Endothelial cell of umbilical vein (primary cell): ENCODE data around the gene DYNC2LI1. TPM values are rescaled to one million over a fixed set of nuclear protein-coding genes. Genes with fewer than 3 reads are reported as not detected.

Experiments used
- BruUV-seq: library from RNA; stranded (reverse); fragments of 400-500 nt; replicated peaks from 2 replicates; lab custom pipeline; 2021; lab: Mats Ljungman, UMichigan
- CTCF ChIA-PET: fragments of 300-600, 350-600 bp; sonication (Branson Sonifier 250); formaldehyde crosslinking; loops from one replicate; lab custom pipeline; 2021; ENCODE audit warnings: antibody characterized with exemption, inconsistent platforms; lab: Charles Lee
- POLR2A ChIA-PET: fragments of 300-600, 350-600 bp; sonication (Branson Sonifier 250); formaldehyde crosslinking; loops from one replicate; lab custom pipeline; 2021; ENCODE audit warnings: antibody characterized with exemption, inconsistent platforms; lab: Charles Lee
- DNase-seq: peaks from one replicate; pipeline ENCODE4 v3.0.0-alpha.2; 2011; ENCODE audit warnings: low read depth, low spot score
- FAIRE-seq: peaks from 2 replicates; lab custom pipeline; 2011; peaks lifted over from hg19 to GRCh38; lab: Jason Lieb, UNC
- H2AFZ ChIP-seq: 2 replicates; pipeline ENCODE4 v1.6.0; 2012; ENCODE audit warnings: low read depth, low read length, control low read depth, inconsistent platforms
- H3K27ac ChIP-seq: 2 replicates; pipeline ENCODE4 v1.5.1; 2011; ENCODE audit warnings: low read depth, mild to moderate bottlenecking, control low read depth, low read length, moderate library complexity; ENCODE audit not compliant: insufficient read depth
- H3K27me3 ChIP-seq, 2 experiments: 2 replicates each; pipeline versions ENCODE4 v1.6.0 to v1.6.1; 2011; ENCODE audit warnings: low read length in 2 of 2, mixed read lengths in 1 of 2; ENCODE audit not compliant: control insufficient read depth in 2 of 2, insufficient read depth in 2 of 2
- H3K36me3 ChIP-seq, 2 experiments: 2 replicates in 1 of 2; 3 replicates in 1 of 2; pipeline ENCODE4 v1.5.1; 2011; ENCODE audit warnings: low read length in 2 of 2, mild to moderate bottlenecking in 1 of 2, moderate library complexity in 1 of 2; ENCODE audit not compliant: control insufficient read depth in 2 of 2, insufficient read depth in 2 of 2; ENCODE audit errors: extremely low read depth in 1 of 2
- H3K4me1 ChIP-seq: 3 replicates; pipeline ENCODE4 v1.5.1; 2011; ENCODE audit warnings: mild to moderate bottlenecking, low read length; ENCODE audit not compliant: control insufficient read depth, insufficient read depth; ENCODE audit errors: extremely low read depth
- H3K4me2 ChIP-seq: 2 replicates; pipeline ENCODE4 v1.6.1; 2011; ENCODE audit warnings: low read length, control low read depth, mixed read lengths; ENCODE audit not compliant: insufficient read depth
- H3K4me3 ChIP-seq, 3 experiments: fragments of 200-600 bp in 1 of 3; sonication (generic), shearing (Covaris generic) in 1 of 3; replicated peaks in 1 of 3; 2 replicates each; pipeline ENCODE4 v1.5.1; 2011 to 2016; ENCODE audit warnings: control low read depth in 3 of 3, low read length in 3 of 3, mild to moderate bottlenecking in 2 of 3, inconsistent platforms in 1 of 3, low read depth in 1 of 3, moderate library complexity in 1 of 3; ENCODE audit not compliant: insufficient read depth in 1 of 3
- H3K79me2 ChIP-seq: 2 replicates; pipeline ENCODE4 v1.6.0; 2012; ENCODE audit warnings: low read length, inconsistent platforms; ENCODE audit not compliant: control insufficient read depth, insufficient read depth
- H3K9ac ChIP-seq: replicated peaks from 2 replicates; pipeline ENCODE3; 2011; ENCODE audit warnings: low read length, control low read depth; ENCODE audit not compliant: insufficient read depth; ENCODE audit errors: extremely low read depth
- H3K9me1 ChIP-seq: replicated peaks from 3 replicates; pipeline ENCODE4 v1.6.0; 2011; ENCODE audit warnings: mild to moderate bottlenecking, low read length; ENCODE audit not compliant: control insufficient read depth, insufficient read depth; ENCODE audit errors: extremely low read depth
- H3K9me3 ChIP-seq: replicated peaks from 2 replicates; pipeline ENCODE4 v1.5.1; 2012; ENCODE audit warnings: low read length, inconsistent platforms; ENCODE audit not compliant: control insufficient read depth, insufficient read depth
- H4K20me1 ChIP-seq: replicated peaks from 2 replicates; pipeline ENCODE3; 2011; ENCODE audit warnings: mild to moderate bottlenecking, low read length; ENCODE audit not compliant: control insufficient read depth, insufficient read depth; ENCODE audit errors: extremely low read depth
- EZH2 ChIP-seq: IDR thresholded peaks from 2 replicates; pipeline ENCODE4 v1.6.1; 2012; ENCODE audit warnings: borderline replicate concordance, low read depth, mild to moderate bottlenecking, moderate library complexity, low read length, inconsistent platforms; ENCODE audit not compliant: severe bottlenecking
- GATA2 ChIP-seq: IDR thresholded peaks from 2 replicates; pipeline ENCODE4 v1.7.0; 2011; ENCODE audit warnings: low read depth, mild to moderate bottlenecking, moderate library complexity, mixed read lengths, low read length; ENCODE audit not compliant: insufficient read length, insufficient read depth
- JUN ChIP-seq: IDR thresholded peaks from 2 replicates; pipeline ENCODE4 v1.6.1; 2011; ENCODE audit warnings: borderline replicate concordance, low read depth; ENCODE audit not compliant: insufficient read length, insufficient read depth
- POLR2A ChIP-seq: IDR thresholded peaks from 2 replicates; pipeline ENCODE4 v1.6.1; 2012; ENCODE audit warnings: low read depth, mild to moderate bottlenecking, control low read depth, low read length
- POLR2AphosphoS5 ChIP-seq: IDR thresholded peaks from 2 replicates; pipeline ENCODE4 v1.6.1; 2012; ENCODE audit warnings: low read depth, mild to moderate bottlenecking, control low read depth, low read length, moderate library complexity; ENCODE audit not compliant: insufficient read depth
- dilution Hi-C: fragments of 300-500 bp; cut with MboI; formaldehyde crosslinking; loops from one replicate; pipeline ENCODE4 v1.15.0; 2019; ENCODE audit warnings: low sequenced_read_pairs; ENCODE audit not compliant: extremely low pct_ligation_motif_present
- intact Hi-C: fragments of 100-400 bp; cut with micrococcal nuclease; formaldehyde crosslinking; loops from one replicate; pipeline ENCODE4 v1.10.0; 2022
- polyA plus RNA-seq, 4 experiments: library from polyadenylated mRNA; depleted of rRNA in 3 of 4; stranded (reverse) in 3 of 4; unstranded in 1 of 4; fragments of >200 nt; gene quantifications; 2 replicates each; pipeline versions ENCODE4 v1.2.1 to v1.2.3, GENCODE V29; 2011 to 2012; ENCODE audit warnings: missing spikeins in 1 of 4
- total RNA-seq: library from RNA; stranded (reverse); gene quantifications from 2 replicates; pipeline ENCODE4 v1.2.3, GENCODE V29; 2021
- TF ChIP-seq, protein P1 (sequence below): IDR thresholded peaks from 2 replicates; pipeline ENCODE4 v1.6.1; 2011; ENCODE audit not compliant: insufficient read depth, insufficient read length
- TF ChIP-seq, protein P2 (sequence below), 2 donors: IDR thresholded peaks; 1 replicate in 1 of 2; 2 replicates in 1 of 2; pipeline ENCODE4 v1.5.1; 2011; ENCODE audit warnings: low read length in 2 of 2, mild to moderate bottlenecking in 2 of 2, moderate library complexity in 2 of 2, control low read depth in 1 of 2, inconsistent platforms in 1 of 2, low read depth in 1 of 2; ENCODE audit not compliant: insufficient read depth in 1 of 2; ENCODE audit errors: extremely low read depth in 1 of 2

The DYNC2LI1 gene
- total and polyA plus RNA-seq, 2 donors (not counting 3 experiments of a cell fraction or from before 2014, with no cell fraction given): 4.2 to 8.7 TPM

- Histone ChIP-seq H3K27me3 (no peaks in the 10 kb centered on the region), H3K79me2 (no peaks in the 10 kb centered on the region), H2AFZ (no peak overlapping the region), H3K4me2 (no peak overlapping the region), H3K4me3 (no peak overlapping the region), H3K9me1 (no peaks in the 10 kb centered on the region), H3K4me1 (no peaks in the 10 kb centered on the region), H3K9ac (no peak overlapping the region), H3K36me3 (no peaks in the 10 kb centered on the region), H3K27ac (no peak overlapping the region), H3K9me3 (no peaks in the 10 kb centered on the region), H4K20me1 (no peaks in the 10 kb centered on the region)
- intact Hi-C loops: no loop called here
- dilution Hi-C loops: no loop called here
- no peak for TF ChIP-seq POLR2A
- TF ChIP-seq JUN: no peak
- no peak for TF ChIP-seq POLR2AphosphoS5
- TF ChIP-seq, protein P1, sequence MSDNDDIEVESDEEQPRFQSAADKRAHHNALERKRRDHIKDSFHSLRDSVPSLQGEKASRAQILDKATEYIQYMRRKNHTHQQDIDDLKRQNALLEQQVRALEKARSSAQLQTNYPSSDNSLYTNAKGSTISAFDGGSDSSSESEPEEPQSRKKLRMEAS: no peak
- TF ChIP-seq GATA2: no peak
- BruUV-seq: no TSS peak
- ChIA-PET CTCF (interaction anchor here (1.0 to 1.5 kb wide), 3 partner anchors 12 to 32 kb away, joined by 3 to 4 read pairs (median 3); no protein-coding TSS in a partner anchor), POLR2A (no interaction called here)
- no peak for FAIRE-seq
- DNase-seq: no peak
These were observed 36.6 kb upstream of the DYNC2LI1 start for GRCh38 chr2:43737097-43737854.

DNA sequence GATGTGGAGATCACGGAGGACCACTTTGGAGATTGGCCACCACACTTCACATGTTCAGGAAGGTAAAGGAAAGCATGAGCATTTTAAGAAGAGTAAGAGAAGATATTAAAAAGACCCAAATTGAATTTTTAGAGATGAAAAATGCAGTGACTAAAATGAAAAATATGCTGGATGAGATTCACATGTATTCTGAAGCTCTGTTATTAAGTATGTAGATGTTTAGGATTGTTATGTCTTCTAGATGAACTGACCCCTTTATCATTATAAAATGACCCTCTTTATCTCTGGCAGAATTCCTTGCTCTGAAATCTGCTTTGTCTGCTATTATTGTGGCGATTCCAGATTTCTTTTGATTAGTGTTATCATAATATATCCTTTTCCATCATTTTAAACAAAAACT lies 36.0 kb upstream of the DYNC2LI1 start:
- CTCF ChIA-PET: interaction anchor here (1.2 to 1.5 kb wide), 2 partner anchors 12 to 27 kb away, joined by 3 to 4 read pairs; no protein-coding TSS in a partner anchor
- Histone ChIP-seq H3K9ac (no peak overlapping the region), H3K27ac (no peak overlapping the region), H3K27me3 (no peaks in the 10 kb centered on the region), H3K36me3 (no peaks in the 10 kb centered on the region), H3K9me3 (no peaks in the 10 kb centered on the region), H2AFZ (no peak overlapping the region), H4K20me1 (no peaks in the 10 kb centered on the region), H3K79me2 (no peaks in the 10 kb centered on the region), H3K9me1 (no peaks in the 10 kb centered on the region), H3K4me2 (no peak overlapping the region), H3K4me1 (no peaks in the 10 kb centered on the region), H3K4me3 (no peak overlapping the region)
- BruUV-seq: no TSS peak
- DNase-seq (no peak), FAIRE-seq (no peak)
- POLR2A ChIA-PET: no interaction called here
- dilution Hi-C loops (no loop called here), intact Hi-C loops (no loop called here)
- TF ChIP-seq EZH2 (no peak), POLR2AphosphoS5 (no peak), JUN (no peak)
- TF ChIP-seq, protein P1: no peak
- TF ChIP-seq, protein P2, sequence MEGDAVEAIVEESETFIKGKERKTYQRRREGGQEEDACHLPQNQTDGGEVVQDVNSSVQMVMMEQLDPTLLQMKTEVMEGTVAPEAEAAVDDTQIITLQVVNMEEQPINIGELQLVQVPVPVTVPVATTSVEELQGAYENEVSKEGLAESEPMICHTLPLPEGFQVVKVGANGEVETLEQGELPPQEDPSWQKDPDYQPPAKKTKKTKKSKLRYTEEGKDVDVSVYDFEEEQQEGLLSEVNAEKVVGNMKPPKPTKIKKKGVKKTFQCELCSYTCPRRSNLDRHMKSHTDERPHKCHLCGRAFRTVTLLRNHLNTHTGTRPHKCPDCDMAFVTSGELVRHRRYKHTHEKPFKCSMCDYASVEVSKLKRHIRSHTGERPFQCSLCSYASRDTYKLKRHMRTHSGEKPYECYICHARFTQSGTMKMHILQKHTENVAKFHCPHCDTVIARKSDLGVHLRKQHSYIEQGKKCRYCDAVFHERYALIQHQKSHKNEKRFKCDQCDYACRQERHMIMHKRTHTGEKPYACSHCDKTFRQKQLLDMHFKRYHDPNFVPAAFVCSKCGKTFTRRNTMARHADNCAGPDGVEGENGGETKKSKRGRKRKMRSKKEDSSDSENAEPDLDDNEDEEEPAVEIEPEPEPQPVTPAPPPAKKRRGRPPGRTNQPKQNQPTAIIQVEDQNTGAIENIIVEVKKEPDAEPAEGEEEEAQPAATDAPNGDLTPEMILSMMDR (IDR thresholded peaks at IDR 0.05; ENCODE audit: extremely low read depth in 1 of 2, insufficient read depth in 1 of 2, low read depth in 1 of 2, low read length in 2 of 2): no peak
